ENCODE measurements around the gene DDX17. TPM values are rescaled to one million over a fixed set of nuclear protein-coding genes. Genes with fewer than 3 reads are reported as not detected.

The DDX17 gene
- total and polyA plus RNA-seq, 9 of the 15 experiments (the other 6 are each of a cell fraction or from before 2014, with no cell fraction given): 17.6 to 421 (median 189) TPM

DNA sequence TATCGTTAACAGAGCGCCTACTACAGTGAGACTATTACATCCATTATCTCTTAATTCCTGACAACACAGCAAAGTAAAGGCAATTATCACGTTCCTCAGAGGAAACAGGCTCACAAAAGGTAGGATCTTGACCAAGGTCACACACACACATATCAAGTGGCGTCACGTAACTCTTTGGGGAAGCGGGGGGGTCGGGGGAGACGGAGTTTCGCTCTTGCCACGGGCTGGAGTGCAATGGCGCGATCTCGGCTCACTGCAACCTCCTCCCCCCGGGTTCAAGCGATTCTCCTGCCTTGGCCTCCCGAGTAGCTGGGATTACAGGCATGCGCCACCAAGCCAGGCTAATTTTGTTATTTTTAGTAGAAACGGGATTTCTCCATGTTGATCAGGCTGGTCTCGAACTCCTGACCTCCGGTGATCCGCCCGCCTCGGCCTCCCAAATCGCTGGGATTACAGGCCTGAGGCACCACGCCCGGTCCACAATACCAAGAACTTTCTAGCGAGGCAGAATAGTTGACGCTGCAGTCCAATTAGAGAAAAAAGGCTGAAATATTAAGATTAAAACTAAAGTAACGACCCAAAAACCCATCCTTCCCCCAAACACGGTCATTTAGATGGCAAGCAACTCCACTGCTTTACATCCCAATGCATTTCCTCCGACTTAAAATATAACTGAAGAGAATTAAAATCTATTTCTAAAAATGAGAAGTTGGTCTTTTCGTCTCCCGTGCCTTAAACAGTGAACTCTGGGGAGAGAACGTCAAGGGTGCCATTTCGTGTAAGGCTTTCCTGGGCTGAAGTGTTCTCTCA, 1.2 kb downstream of the DDX17 start (continued):
- no peak for TF ChIP-seq ERF (CRISPR knock-in tag; IDR thresholded peaks at IDR 0.05)
- TF ChIP-seq MEF2A (IDR thresholded peaks at IDR 0.05; ENCODE audit: control insufficient read depth, low read depth, low read length): no peak
- TF ChIP-seq, protein P1, sequence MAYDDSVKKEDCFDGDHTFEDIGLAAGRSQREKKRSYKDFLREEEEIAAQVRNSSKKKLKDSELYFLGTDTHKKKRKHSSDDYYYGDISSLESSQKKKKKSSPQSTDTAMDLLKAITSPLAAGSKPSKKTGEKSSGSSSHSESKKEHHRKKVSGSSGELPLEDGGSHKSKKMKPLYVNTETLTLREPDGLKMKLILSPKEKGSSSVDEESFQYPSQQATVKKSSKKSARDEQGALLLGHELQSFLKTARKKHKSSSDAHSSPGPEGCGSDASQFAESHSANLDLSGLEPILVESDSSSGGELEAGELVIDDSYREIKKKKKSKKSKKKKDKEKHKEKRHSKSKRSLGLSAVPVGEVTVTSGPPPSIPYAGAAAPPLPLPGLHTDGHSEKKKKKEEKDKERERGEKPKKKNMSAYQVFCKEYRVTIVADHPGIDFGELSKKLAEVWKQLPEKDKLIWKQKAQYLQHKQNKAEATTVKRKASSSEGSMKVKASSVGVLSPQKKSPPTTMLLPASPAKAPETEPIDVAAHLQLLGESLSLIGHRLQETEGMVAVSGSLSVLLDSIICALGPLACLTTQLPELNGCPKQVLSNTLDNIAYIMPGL (CRISPR knock-in tag; IDR thresholded peaks at IDR 0.05): no peak
- TF ChIP-seq MYNN (IDR thresholded peaks at IDR 0.05): no peak
- no peak for TF ChIP-seq MYNN (CRISPR knock-in tag; IDR thresholded peaks at IDR 0.05)
- TF ChIP-seq KDM1A (IDR thresholded peaks at IDR 0.05): 0 out of 4 replicates have a peak, but pooled peaks of 1 of the 2 experiments have one; percentile 11
- TF ChIP-seq ZFP30 (CRISPR knock-in tag; IDR thresholded peaks at IDR 0.05; ENCODE audit: borderline replicate concordance): no peak
- TF ChIP-seq, protein P2, sequence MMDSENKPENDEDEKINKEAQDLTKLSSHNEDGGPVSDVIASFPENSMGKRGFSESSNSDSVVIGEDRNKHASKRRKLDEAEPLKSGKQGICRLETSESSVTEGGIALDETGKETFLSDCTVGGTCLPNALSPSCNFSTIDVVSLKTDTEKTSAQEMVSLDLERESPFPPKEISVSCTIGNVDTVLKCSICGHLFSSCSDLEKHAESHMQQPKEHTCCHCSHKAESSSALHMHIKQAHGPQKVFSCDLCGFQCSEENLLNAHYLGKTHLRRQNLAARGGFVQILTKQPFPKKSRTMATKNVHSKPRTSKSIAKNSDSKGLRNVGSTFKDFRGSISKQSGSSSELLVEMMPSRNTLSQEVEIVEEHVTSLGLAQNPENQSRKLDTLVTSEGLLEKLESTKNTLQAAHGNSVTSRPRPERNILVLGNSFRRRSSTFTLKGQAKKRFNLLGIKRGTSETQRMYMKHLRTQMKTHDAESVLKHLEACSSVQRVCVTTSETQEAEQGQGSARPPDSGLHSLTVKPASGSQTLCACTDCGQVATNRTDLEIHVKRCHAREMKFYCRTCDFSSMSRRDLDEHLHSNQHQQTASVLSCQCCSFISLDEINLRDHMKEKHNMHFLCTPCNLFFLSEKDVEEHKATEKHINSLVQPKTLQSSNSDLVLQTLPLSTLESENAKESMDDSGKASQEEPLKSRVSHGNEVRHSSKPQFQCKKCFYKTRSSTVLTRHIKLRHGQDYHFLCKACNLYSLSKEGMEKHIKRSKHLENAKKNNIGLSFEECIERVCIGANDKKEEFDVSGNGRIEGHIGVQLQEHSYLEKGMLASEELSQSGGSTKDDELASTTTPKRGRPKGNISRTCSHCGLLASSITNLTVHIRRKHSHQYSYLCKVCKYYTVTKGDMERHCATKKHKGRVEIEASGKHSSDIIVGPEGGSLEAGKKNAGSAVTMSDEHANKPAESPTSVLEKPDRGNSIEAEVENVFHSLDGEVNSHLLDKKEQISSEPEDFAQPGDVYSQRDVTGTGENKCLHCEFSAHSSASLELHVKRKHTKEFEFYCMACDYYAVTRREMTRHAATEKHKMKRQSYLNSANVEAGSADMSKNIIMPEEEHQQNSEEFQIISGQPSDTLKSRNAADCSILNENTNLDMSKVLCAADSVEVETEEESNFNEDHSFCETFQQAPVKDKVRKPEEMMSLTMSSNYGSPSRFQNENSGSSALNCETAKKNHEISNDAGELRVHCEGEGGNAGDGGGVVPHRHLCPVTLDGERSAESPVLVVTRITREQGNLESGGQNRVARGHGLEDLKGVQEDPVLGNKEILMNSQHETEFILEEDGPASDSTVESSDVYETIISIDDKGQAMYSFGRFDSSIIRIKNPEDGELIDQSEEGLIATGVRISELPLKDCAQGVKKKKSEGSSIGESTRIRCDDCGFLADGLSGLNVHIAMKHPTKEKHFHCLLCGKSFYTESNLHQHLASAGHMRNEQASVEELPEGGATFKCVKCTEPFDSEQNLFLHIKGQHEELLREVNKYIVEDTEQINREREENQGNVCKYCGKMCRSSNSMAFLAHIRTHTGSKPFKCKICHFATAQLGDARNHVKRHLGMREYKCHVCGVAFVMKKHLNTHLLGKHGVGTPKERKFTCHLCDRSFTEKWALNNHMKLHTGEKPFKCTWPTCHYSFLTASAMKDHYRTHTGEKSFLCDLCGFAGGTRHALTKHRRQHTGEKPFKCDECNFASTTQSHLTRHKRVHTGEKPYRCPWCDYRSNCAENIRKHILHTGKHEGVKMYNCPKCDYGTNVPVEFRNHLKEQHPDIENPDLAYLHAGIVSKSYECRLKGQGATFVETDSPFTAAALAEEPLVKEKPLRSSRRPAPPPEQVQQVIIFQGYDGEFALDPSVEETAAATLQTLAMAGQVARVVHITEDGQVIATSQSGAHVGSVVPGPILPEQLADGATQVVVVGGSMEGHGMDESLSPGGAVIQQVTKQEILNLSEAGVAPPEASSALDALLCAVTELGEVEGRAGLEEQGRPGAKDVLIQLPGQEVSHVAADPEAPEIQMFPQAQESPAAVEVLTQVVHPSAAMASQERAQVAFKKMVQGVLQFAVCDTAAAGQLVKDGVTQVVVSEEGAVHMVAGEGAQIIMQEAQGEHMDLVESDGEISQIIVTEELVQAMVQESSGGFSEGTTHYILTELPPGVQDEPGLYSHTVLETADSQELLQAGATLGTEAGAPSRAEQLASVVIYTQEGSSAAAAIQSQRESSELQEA (IDR thresholded peaks at IDR 0.05; ENCODE audit: low read depth): peak; percentile 24; the same call in 1 of the 2 replicates
- TF ChIP-seq, protein P3, sequence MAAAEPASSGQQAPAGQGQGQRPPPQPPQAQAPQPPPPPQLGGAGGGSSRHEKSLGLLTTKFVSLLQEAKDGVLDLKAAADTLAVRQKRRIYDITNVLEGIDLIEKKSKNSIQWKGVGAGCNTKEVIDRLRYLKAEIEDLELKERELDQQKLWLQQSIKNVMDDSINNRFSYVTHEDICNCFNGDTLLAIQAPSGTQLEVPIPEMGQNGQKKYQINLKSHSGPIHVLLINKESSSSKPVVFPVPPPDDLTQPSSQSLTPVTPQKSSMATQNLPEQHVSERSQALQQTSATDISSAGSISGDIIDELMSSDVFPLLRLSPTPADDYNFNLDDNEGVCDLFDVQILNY (CRISPR knock-in tag; IDR thresholded peaks at IDR 0.05): no peak
- no peak for TF ChIP-seq RBBP5 (IDR thresholded peaks at IDR 0.05; ENCODE audit: borderline replicate concordance, insufficient read depth, low read length, poor library complexity, severe bottlenecking)
- TF ChIP-seq FOXA1 (IDR thresholded peaks at IDR 0.05; ENCODE audit: borderline replicate concordance): no peak
- TF ChIP-seq CREM (IDR thresholded peaks at IDR 0.05; ENCODE audit: low read depth): peak; percentile 83
- no peak for TF ChIP-seq RBM22 (IDR thresholded peaks at IDR 0.05; ENCODE audit: low read depth, low read length, poor library complexity, severe bottlenecking)
- TF ChIP-seq NBN (IDR thresholded peaks at IDR 0.05; ENCODE audit: low read depth): 0 out of 2 replicates have a peak, but pooled peaks have one; percentile 20
- TF ChIP-seq POLR2A (conservative IDR thresholded peaks at IDR 0.05): peak; percentile 70
- TF ChIP-seq ILF3 (IDR thresholded peaks at IDR 0.05; ENCODE audit: borderline replicate concordance): no peak
- TF ChIP-seq TBL1XR1 (IDR thresholded peaks at IDR 0.05; ENCODE audit: low read length in 2 of 2): no peak
